Measurements from ENCODE around the gene CSPG4.

- TF ChIP-seq, protein P1, sequence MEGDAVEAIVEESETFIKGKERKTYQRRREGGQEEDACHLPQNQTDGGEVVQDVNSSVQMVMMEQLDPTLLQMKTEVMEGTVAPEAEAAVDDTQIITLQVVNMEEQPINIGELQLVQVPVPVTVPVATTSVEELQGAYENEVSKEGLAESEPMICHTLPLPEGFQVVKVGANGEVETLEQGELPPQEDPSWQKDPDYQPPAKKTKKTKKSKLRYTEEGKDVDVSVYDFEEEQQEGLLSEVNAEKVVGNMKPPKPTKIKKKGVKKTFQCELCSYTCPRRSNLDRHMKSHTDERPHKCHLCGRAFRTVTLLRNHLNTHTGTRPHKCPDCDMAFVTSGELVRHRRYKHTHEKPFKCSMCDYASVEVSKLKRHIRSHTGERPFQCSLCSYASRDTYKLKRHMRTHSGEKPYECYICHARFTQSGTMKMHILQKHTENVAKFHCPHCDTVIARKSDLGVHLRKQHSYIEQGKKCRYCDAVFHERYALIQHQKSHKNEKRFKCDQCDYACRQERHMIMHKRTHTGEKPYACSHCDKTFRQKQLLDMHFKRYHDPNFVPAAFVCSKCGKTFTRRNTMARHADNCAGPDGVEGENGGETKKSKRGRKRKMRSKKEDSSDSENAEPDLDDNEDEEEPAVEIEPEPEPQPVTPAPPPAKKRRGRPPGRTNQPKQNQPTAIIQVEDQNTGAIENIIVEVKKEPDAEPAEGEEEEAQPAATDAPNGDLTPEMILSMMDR (optimal IDR thresholded peaks at IDR 0.05 in 1 of 3, IDR thresholded peaks at IDR 0.05 in 1 of 3, conservative IDR thresholded peaks at IDR 0.05 in 1 of 3; ENCODE audit: extremely low read depth in 1 of 3, insufficient read depth in 2 of 3, low read length in 3 of 3): no peak
- TF ChIP-seq EZH2 (IDR thresholded peaks at IDR 0.05; ENCODE audit: low read length): no peak
These were observed 13.3 kb upstream of the CSPG4 start for GRCh38 chr15:75725719-75726607.
